ENCODE results near the gene COA3. TPM values are rescaled to one million over a fixed set of nuclear protein-coding genes. Genes with fewer than 3 reads are reported as not detected.

The COA3 gene
- total and polyA plus RNA-seq, 4 donors = 55.7 to 142 (median 76.7) TPM

DNA sequence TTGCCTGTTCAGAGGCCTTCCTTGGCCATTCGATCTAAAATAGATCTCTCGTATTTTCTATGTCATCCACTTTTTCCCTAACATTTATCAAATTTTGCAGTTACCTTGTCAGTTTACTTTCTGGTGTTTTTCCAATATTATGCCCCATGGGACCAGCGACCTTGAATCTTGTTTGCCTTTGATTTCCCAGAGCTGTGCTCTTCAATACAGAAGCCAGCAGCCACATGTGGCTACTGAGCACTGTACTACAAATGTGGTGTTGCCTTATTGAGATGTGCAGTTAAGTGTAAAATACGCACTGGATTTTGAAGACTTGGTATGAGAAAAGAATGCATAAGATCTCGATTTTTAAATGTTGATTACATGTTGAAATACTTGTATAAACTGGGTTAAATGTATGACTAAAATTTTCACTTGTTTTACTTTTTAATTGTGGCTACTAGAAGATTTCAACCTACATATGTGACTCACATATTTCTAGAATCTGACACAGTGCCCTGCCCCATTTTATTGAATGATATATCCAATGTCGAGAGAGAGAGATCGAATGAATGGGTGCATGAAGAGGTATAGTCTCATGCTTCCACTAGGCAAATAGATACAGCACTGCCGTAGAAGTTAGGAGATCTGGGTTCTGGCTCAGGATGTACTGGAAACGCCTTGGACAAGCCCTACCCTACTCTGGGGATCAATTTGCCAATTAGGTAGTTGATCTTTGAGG lies 33.9 kb upstream of the COA3 start:
- DNase-seq (no peak), ATAC-seq (ENCODE audit: insufficient read depth, low FRiP score) (no peak)
- WGBS, 2 donors = 54% methylated on average over 9 of the region's 9 CpGs
- peak overlapping the region; percentile 90 to 93 for H3K27ac ChIP-seq (ENCODE audit: low read depth in 1 of 2, low read length in 1 of 2)
- peaks cover 2 to 12% (median 5%) of the 10 kb centered on the region in 4 donors for H3K36me3 ChIP-seq (ENCODE audit: control insufficient read depth in 4 of 4, insufficient read depth in 4 of 4, low read length in 4 of 4)
- peak overlapping the region; percentile 88 for H3K4me3 ChIP-seq
- H3K9me3 ChIP-seq (ENCODE audit: control insufficient read depth in 4 of 4, insufficient read depth in 3 of 4, low read length in 3 of 4) = no peaks in the 10 kb centered on the region
- TF ChIP-seq, protein P1, sequence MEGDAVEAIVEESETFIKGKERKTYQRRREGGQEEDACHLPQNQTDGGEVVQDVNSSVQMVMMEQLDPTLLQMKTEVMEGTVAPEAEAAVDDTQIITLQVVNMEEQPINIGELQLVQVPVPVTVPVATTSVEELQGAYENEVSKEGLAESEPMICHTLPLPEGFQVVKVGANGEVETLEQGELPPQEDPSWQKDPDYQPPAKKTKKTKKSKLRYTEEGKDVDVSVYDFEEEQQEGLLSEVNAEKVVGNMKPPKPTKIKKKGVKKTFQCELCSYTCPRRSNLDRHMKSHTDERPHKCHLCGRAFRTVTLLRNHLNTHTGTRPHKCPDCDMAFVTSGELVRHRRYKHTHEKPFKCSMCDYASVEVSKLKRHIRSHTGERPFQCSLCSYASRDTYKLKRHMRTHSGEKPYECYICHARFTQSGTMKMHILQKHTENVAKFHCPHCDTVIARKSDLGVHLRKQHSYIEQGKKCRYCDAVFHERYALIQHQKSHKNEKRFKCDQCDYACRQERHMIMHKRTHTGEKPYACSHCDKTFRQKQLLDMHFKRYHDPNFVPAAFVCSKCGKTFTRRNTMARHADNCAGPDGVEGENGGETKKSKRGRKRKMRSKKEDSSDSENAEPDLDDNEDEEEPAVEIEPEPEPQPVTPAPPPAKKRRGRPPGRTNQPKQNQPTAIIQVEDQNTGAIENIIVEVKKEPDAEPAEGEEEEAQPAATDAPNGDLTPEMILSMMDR (IDR thresholded peaks at IDR 0.05; ENCODE audit: control extremely low read depth, extremely low read depth) = no peak
- H3K9ac ChIP-seq (ENCODE audit: insufficient read depth in 1 of 2, low read length in 2 of 2) = peak overlapping the region; percentile 97
- H3K27me3 ChIP-seq (ENCODE audit: control insufficient read depth in 3 of 3, insufficient read depth in 3 of 3, low read length in 2 of 3) = no peaks in the 10 kb centered on the region
- H3K4me1 ChIP-seq (ENCODE audit: control insufficient read depth in 5 of 5, insufficient read depth in 5 of 5, low read length in 5 of 5) = peaks cover 0 to 18% (median 3%) of the 10 kb centered on the region in 5 donors

DNA sequence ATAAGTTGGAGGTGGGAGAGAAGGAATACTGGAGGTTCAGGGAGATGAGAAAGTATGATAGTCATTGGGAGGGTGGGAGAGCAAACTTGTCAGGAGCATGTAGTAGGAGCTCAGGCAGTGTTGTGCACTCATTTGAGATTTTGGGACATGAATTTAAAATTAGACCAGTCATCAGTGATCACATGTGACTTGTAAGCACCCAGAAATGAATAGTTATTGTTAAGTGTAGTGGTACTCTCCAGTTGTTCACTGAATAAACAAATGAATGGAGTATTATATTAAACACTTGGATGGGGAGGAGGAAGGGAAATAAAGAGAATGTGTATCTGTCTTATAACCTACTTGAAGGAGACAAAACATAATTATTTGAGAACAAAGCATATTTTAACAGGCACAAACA lies 32.5 kb upstream of the COA3 start:
- ATAC-seq (ENCODE audit: insufficient read depth, low FRiP score) (no peak), DNase-seq (no peak)
- no peaks in the 10 kb centered on the region for H3K9me3 ChIP-seq (ENCODE audit: control insufficient read depth in 4 of 4, insufficient read depth in 3 of 4, low read length in 3 of 4)
- H3K27ac ChIP-seq (ENCODE audit: low read depth in 1 of 2, low read length in 1 of 2) = no peak overlapping the region
- no peak overlapping the region for H3K9ac ChIP-seq (ENCODE audit: insufficient read depth in 1 of 2, low read length in 2 of 2)
- peaks cover 0 to 7% (median 5%) of the 10 kb centered on the region in 4 donors for H3K36me3 ChIP-seq (ENCODE audit: control insufficient read depth in 4 of 4, insufficient read depth in 4 of 4, low read length in 4 of 4)
- no peak overlapping the region for H3K4me3 ChIP-seq
- TF ChIP-seq, protein P1 (IDR thresholded peaks at IDR 0.05; ENCODE audit: control extremely low read depth, extremely low read depth) = no peak
- peaks cover 0 to 18% (median 3%) of the 10 kb centered on the region in 5 donors for H3K4me1 ChIP-seq (ENCODE audit: control insufficient read depth in 5 of 5, insufficient read depth in 5 of 5, low read length in 5 of 5)
- no peaks in the 10 kb centered on the region for H3K27me3 ChIP-seq (ENCODE audit: control insufficient read depth in 3 of 3, insufficient read depth in 3 of 3, low read length in 2 of 3)

DNA sequence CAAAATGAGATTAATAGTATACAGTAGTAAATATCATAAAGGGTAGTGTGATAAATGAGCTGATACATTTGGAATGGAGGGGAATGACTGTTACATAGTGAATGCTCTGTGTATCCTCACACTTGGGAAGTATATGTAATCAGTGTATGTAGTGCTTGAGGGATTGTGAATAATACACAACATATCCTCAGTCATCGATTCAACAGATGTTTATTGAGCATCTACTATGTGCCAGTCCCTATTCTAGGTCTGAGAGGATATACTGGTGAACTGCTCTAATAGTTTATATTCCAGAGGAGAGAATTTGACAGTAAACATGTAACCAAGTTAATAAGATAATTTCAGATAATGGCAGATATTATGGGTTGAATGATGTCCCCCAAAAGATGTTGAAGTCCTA lies 29.0 kb upstream of the COA3 start:
- Histone ChIP-seq H3K27ac (ENCODE audit: low read depth in 1 of 2, low read length in 1 of 2) (no peak overlapping the region), H3K27me3 (ENCODE audit: control insufficient read depth in 3 of 3, insufficient read depth in 3 of 3, low read length in 2 of 3) (no peaks in the 10 kb centered on the region), H3K4me3 (no peak overlapping the region), H3K36me3 (ENCODE audit: control insufficient read depth in 4 of 4, insufficient read depth in 4 of 4, low read length in 4 of 4) (no peaks in the 10 kb centered on the region), H3K9ac (ENCODE audit: insufficient read depth in 1 of 2, low read length in 2 of 2) (no peak overlapping the region), H3K4me1 (ENCODE audit: control insufficient read depth in 5 of 5, insufficient read depth in 5 of 5, low read length in 5 of 5) (peaks cover 3 to 16% (median 4%) of the 10 kb centered on the region in 5 donors), H3K9me3 (ENCODE audit: control insufficient read depth in 4 of 4, insufficient read depth in 3 of 4, low read length in 3 of 4) (no peaks in the 10 kb centered on the region)
- WGBS, 2 donors = 91 to 93% methylated on average over 1 of the region's 1 CpG
- TF ChIP-seq, protein P1 (IDR thresholded peaks at IDR 0.05; ENCODE audit: control extremely low read depth, extremely low read depth) = no peak
- ATAC-seq (ENCODE audit: insufficient read depth, low FRiP score) (no peak), DNase-seq (no peak)
